ENCODE measurements around the gene DEFB124. TPM values are rescaled to one million over a fixed set of nuclear protein-coding genes. Genes with fewer than 3 reads are reported as not detected.
"Not testable (repeated sequence)": the region's sequence is repeated elsewhere in the genome, so short reads cannot be mapped to it uniquely, and the experiment has no call there.

DEFB124 gene
- total RNA-seq, 1 donor from 2014 or later = not detected

- intact Hi-C loops (cut with micrococcal nuclease) = no loop called here
Observed at GRCh38 chr20:31489152-31489551, 14.2 kb upstream of the DEFB124 start.

DNA sequence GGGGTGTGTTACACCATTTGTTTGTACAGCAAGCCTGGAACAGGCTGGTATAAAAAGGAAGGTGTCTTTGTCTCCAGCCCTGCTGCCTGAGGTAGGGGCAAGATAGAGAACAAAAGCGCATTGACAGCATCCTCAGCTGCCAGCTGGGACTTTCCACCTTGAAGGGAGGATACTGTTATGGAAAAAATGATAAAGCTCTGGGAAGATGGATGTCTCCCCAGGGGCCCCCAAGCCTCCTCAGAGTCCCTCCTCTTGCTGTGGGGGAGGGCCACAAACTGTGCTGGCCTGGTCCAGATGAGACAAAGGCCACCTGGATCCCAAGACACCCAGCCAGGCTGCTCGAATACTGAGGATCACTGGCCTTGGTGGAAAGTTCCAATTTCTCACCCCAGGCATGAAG is 13.2 kb upstream of the DEFB124 start:
- intact Hi-C loops (cut with micrococcal nuclease) = no loop called here

- intact Hi-C loops (cut with micrococcal nuclease) = no loop called here
Observed at GRCh38 chr20:31485450-31486339, 10.8 kb upstream of the DEFB124 start.

GRCh38 chr20:31484001-31484400 is 9.1 kb upstream of the DEFB124 start:
- intact Hi-C loops (cut with micrococcal nuclease) = no loop called here

DNA sequence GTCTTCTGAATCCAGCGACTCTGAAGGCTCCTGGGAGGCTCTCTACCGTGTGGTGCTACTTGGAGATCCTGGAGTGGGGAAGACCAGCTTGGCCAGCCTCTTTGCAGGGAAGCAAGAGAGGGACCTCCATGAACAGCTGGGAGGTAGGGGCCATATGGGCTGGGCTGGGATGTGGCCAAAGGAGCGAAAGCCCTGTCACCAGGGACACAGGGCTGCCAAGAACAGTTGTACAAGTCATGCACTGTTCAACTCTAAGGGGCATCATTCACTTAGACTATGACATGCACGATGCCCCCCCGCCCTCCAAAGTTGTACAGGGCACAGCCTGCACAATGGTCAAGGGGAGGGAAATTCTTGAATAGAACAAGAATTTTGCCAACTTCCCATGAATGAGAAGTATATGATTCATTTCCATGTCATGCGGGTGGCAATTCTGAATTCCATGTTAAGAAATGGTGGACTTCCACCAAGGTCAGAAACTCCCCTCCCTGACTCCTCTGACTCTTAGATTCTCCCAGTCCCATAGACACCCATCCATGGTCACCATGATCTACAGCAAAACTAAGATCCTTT is 1.8 kb upstream of the DEFB124 start:
- intact Hi-C loops (cut with micrococcal nuclease) = no loop called here

DNA sequence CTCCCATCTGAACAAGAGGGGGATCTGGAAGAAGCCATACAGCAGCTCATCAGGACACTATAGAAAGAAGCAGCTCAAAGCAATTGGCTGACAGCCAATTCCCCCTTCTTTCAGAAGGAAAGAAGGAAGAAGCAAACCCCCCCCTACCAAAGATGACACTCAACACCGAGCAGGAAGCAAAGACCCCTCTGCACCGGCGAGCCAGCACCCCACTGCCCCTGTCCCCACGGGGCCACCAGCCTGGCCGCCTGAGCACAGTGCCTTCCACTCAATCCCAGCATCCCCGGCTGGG is 1.3 kb upstream of the DEFB124 start:
- intact Hi-C loops (cut with micrococcal nuclease) = no loop called here

DNA sequence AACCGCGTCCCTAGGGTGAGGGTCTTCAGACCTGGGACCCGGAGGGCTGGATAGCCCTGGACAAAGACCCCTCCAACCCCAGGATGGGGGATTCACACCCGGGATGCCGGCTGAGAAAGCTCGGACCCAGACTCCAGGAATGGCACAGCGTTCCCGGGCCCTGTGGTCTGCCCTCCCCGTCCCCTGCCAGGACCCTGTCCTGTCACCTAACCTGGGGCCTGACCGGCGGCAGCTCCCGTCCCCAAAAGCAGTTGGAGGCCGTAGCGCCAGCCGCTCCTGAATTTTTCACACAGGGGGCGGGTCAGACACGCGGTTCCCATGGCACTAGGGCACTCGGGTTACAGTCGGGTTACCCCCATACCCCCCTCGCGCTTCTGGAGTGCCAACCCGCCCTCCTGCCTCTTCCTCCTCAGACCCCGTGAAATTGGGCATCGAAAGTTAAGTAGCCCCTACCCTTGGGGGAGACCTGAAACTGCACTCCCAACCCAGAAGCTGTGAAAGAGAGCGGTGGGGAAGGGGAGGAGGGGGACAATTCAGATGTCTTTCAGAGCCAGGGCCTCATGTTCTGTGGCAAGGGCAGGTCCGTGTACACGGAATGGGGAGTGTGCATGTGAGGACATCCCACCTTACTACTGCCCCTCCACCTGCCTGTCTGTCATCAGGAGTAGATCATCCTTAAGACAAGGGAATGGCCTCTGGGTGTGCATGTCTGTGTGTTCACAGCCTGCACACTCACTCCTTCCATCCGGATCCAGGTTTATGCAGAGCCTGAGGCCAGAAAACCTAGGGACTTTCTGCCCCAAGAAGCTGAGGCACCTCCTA is 756 bp upstream of the DEFB124 start:
- intact Hi-C loops (cut with micrococcal nuclease) = no loop called here

- intact Hi-C loops (cut with micrococcal nuclease) = no loop called here
Observed at GRCh38 chr20:31474097-31474436, 860 bp downstream of the DEFB124 start.

- intact Hi-C loops (cut with micrococcal nuclease) = no loop called here
Observed at GRCh38 chr20:31473331-31474096, 1.4 kb downstream of the DEFB124 start.

DNA sequence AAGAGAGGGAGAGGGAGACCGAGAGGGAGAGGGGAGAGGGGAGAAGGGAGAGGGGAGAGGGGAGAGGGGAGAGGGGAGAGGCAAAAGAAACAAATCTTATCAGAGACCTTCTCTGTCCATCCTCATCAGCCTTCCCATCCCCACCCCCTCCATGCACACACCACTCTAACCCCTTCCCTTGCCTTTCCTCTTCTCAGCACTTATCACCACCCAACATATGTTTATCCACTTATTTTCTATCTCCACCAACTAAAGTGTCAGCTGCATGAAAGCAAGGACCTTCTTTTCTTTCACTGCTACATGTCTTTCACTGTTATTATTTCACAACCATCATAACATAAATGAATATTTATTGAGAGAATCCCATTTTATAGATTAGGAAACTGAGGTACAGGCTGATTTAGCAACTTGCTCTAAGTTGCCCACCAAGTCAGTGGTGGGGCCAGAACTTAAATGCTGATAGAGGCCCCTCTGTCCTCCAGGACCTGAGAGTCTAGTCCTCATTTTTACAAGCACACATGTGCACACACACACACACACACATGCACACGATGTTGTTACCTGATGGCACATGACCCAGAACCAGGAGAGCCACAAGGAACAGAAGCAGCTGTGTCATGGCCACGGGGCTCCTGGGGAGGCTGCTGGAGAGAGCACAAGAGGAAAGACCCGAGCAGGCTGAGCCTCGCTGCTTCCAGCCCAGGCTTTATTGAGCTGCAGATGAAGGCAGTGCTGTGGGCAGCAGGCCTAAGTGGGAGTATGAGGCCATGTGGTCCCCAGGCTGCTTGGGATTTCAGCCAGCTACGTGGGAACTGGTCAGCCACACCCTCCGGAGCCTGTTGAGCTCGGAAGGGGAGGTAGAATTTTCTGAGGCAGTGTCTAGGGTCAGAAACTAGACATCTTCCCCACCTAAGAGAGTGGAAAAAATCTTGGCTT is 2.3 kb downstream of the DEFB124 start:
- intact Hi-C loops (cut with micrococcal nuclease) = no loop called here

DNA sequence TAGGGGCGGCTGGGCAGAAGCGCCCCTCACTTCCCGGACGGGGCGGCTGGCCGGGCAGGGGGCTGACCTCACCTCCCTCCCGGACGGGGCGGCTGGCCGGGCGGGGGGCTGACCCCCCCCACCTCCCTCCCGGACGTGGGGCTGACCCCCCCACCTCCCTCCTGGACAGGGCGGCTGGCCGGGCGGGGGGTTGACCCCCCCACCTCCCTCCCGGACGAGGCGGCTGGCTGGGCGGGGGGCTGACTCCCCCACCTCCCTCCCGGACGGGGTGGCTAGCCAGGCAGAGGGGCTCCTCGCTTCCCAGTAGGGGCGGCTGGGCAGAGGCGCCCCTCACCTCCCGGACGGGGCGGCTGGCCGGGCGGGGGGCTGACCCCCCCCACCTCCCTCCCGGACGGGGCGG is 4.0 kb downstream of the DEFB124 start:
- intact Hi-C loops (cut with micrococcal nuclease) = not testable (repeated sequence)

DNA sequence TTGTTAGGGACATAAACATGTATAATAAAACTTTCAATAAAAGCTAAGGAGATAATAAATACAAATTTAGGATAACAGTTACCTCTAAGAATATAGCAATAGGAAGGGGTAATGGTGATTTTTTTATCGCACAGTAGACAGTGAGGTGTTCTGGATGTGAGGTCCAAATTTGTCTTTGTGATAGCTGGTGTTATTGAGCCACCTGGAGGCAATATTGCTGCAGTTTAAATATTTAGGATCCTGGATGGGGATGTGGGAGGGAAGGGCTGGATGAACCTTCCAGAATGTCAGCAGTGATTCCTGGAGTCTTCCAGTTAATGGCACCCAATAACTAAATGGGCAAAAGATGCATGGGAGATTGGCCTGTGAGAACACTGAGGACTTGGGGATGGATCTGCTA is 20.6 kb downstream of the DEFB124 start:
- intact Hi-C loops (cut with micrococcal nuclease) = no loop called here

DNA sequence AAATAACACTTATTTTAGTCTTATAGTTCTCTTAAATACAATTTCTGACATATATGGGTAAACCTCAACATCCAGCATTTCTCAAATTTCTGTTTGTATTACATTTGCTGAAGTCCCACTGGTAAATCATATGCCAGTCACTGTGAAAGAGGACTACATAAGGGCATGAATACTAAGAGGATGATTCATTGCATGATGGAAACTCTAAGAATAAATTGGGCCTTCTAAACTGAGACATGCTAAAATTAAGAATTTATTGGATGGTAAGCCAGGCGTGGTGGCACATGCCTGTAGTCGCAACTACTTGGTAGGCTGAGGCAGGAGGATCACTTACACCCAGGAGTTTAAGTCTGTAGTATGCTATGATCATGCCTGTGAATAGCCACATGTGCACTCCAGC is 22.4 kb downstream of the DEFB124 start:
- intact Hi-C loops (cut with micrococcal nuclease) = no loop called here

GRCh38 chr20:31449511-31450414 is 25.2 kb downstream of the DEFB124 start:
- intact Hi-C loops (cut with micrococcal nuclease) = no loop called here

DNA sequence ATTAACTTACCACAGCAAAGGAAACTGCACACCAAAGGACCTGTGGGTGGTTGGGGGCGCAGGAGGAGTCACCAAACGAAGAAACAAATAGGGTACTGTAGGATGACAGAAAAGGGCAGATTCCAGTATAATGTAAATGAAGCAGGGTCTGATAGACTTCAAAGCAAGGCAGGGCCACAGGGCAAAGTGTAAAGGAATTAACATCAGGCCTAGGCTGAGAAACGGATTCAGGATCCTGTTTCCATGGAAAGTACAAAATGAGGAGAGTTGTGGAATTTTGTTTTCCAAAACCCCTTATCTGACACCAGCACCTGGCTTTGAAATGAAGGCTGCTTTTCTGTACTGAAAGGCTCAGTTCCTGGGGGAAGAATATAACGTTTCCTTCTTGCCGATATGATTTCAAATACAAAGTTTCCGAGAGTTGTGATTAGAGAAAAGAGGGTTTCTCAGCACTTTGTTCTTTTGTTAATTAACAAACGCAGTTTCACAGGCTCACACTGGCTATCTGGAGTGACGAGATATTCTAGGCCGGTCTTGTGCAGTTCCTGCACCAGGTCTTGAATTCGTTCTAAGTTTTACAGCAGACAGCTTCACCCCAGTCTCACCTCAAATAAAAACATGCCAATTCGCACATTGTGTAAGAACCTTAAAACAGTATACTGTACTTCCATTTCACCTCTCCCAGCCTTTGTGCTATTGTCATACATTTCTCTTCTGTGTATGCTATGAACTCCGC is 28.7 kb downstream of the DEFB124 start:
- intact Hi-C loops (cut with micrococcal nuclease) = no loop called here

GRCh38 chr20:31440012-31440659 is 34.8 kb downstream of the DEFB124 start, which contains the start of gene DEFB123:
TSS of gene DEFB123 (plus strand) at chr20:31440632. CDS start at chr20:31440699, 67 bp downstream.
- intact Hi-C loops (cut with micrococcal nuclease) = no loop called here

DNA sequence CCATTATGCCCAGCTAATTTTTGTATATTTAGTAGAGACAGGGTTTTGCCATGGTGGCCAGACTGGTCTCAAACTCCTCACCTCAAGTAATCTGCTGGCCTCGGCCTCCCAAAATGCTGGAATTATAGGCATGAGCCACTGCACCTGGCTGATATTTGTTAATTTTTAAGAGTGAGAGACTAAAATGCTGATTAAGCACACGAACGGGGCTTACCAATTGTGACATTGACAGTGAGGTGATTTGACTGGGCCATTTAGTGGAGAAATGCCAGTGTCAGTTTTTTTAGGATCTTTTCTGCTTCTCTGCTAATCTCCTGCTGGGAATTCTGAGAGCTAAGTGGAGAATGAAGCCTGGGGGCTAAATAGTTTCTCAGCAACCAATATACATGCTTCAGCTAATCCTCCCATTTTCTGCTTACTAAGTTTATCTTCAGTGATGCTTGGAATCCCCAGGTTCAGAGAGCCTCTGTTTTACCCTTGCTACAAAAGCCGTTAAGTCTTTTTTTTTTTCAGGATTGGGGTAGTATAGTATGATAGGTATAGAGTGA is 44.3 kb downstream of the DEFB124 start:
- intact Hi-C loops (cut with micrococcal nuclease) = no loop called here

GRCh38 chr20:31427576-31427975 is 47.4 kb downstream of the DEFB124 start:
- intact Hi-C loops (cut with micrococcal nuclease) = not testable (repeated sequence)
